Muscle of leg (tissue), 11 donors: ENCODE measurements around the gene NT5DC4. TPM values are rescaled to one million over a fixed set of nuclear protein-coding genes. Genes with fewer than 3 reads are reported as not detected.

Source experiments
- DNase-seq: peaks from one replicate; pipeline ENCODE4 v3.0.0; 2013
- H3K27ac ChIP-seq: one replicate; pipeline ENCODE4 v1.5.1; 2013; ENCODE audit warnings: mild to moderate bottlenecking, low read length, control low read depth
- H3K27me3 ChIP-seq: one replicate; pipeline ENCODE4 v1.6.1; 2013; ENCODE audit warnings: low read length; ENCODE audit not compliant: control insufficient read depth, insufficient read depth
- H3K36me3 ChIP-seq: one replicate; pipeline ENCODE4 v1.6.1; 2013; ENCODE audit warnings: low read length; ENCODE audit not compliant: control insufficient read depth, insufficient read depth
- H3K4me1 ChIP-seq: one replicate; pipeline ENCODE4 v1.6.1; 2013; ENCODE audit warnings: low read length; ENCODE audit not compliant: control insufficient read depth, insufficient read depth
- H3K4me3 ChIP-seq: one replicate; pipeline ENCODE4 v1.5.1; 2013; ENCODE audit warnings: low read length, control low read depth
- H3K9me3 ChIP-seq: replicated peaks from 2 replicates; pipeline ENCODE4 v1.6.1; 2013; ENCODE audit warnings: low read depth, low read length; ENCODE audit not compliant: control insufficient read depth
- WGBS: methylation state at CpG from one replicate; pipeline ENCODE4 v1.1.5; 2013; ENCODE audit warnings: missing lambda C conversion rate; ENCODE audit not compliant: insufficient coverage; 5-methylcytosine and 5-hydroxymethylcytosine counted together
- polyA plus RNA-seq, 8 donors: library from polyadenylated mRNA; unstranded; fragments of 120-200 nt; gene quantifications; one replicate each; pipeline versions ENCODE4 v1.2.1 to v1.2.3, GENCODE V29; 2013; ENCODE audit warnings: inconsistent platforms in 1 of 8, low replicate concordance in 1 of 8; ENCODE audit not compliant: insufficient read length in 8 of 8, insufficient read depth in 1 of 8
- total RNA-seq: library from RNA; stranded (reverse); fragments of 120-200 nt; gene quantifications from one replicate; pipeline ENCODE4 v1.2.4, GENCODE V29; 2013

Gene NT5DC4
- total and polyA plus RNA-seq, 9 donors = 0.08 to 0.11 TPM; not detected in 7

GRCh38 chr2:112782234-112782799, 61.5 kb downstream of the NT5DC4 start:
- Histone ChIP-seq H3K9me3 (no peaks in the 10 kb centered on the region), H3K4me3 (no peak overlapping the region), H3K4me1 (no peaks in the 10 kb centered on the region), H3K27me3 (no peaks in the 10 kb centered on the region), H3K36me3 (no peaks in the 10 kb centered on the region), H3K27ac (no peak overlapping the region)
- 80% methylated on average over 1 of the region's 3 CpGs for WGBS
- DNase-seq = no peak

GRCh38 chr2:112783187-112783714, 62.4 kb downstream of the NT5DC4 start:
- Histone ChIP-seq H3K36me3 (no peaks in the 10 kb centered on the region), H3K4me3 (no peak overlapping the region), H3K27ac (no peak overlapping the region), H3K9me3 (no peaks in the 10 kb centered on the region), H3K27me3 (no peaks in the 10 kb centered on the region), H3K4me1 (no peaks in the 10 kb centered on the region)
- 94% methylated on average over 2 of the region's 3 CpGs for WGBS
- no peak for DNase-seq

- 20% methylated on average over 3 of the region's 13 CpGs for WGBS
Measured at GRCh38 chr2:112784199-112785189, 63.7 kb downstream of the NT5DC4 start, which contains the start of gene IL1A. TSS of gene IL1A (minus strand) at chr2:112784493. CDS start at chr2:112783770, 723 bp downstream.

GRCh38 chr2:112787294-112787693, 66.5 kb downstream of the NT5DC4 start:
- 100% methylated on average over 1 of the region's 3 CpGs for WGBS
- Histone ChIP-seq H3K4me1 (no peaks in the 10 kb centered on the region), H3K27me3 (no peaks in the 10 kb centered on the region), H3K4me3 (no peak overlapping the region), H3K36me3 (no peaks in the 10 kb centered on the region), H3K9me3 (no peaks in the 10 kb centered on the region), H3K27ac (no peak overlapping the region)
- no peak for DNase-seq

More at GRCh38 chr2:112784199-112785189, 63.7 kb downstream of the NT5DC4 start, which contains the start of gene IL1A:
- Histone ChIP-seq H3K27me3 (no peaks in the 10 kb centered on the region), H3K4me3 (no peak within 1 kb of the TSS), H3K9me3 (no peaks in the 10 kb centered on the region), H3K36me3 (no peaks in the 10 kb centered on the region), H3K27ac (no peak within 1 kb of the TSS), H3K4me1 (no peaks in the 10 kb centered on the region)
- no peak for DNase-seq

GRCh38 chr2:112787729-112788393, 67.0 kb downstream of the NT5DC4 start:
- no peak for DNase-seq
- no peak overlapping the region for H3K27ac ChIP-seq
- no peaks in the 10 kb centered on the region for H3K9me3 ChIP-seq
- WGBS = no CpG with 5 or more reads among the region's 4 CpGs
- no peak overlapping the region for H3K4me3 ChIP-seq
- no peaks in the 10 kb centered on the region for H3K4me1 ChIP-seq
- H3K36me3 ChIP-seq = no peaks in the 10 kb centered on the region
- H3K27me3 ChIP-seq = no peaks in the 10 kb centered on the region

- 88% methylated on average over 2 of the region's 3 CpGs for WGBS
- H3K27ac ChIP-seq = no peak overlapping the region
- H3K27me3 ChIP-seq = no peaks in the 10 kb centered on the region
- H3K4me1 ChIP-seq = no peaks in the 10 kb centered on the region
- no peak overlapping the region for H3K4me3 ChIP-seq
- no peaks in the 10 kb centered on the region for H3K36me3 ChIP-seq
- no peak for DNase-seq
- no peaks in the 10 kb centered on the region for H3K9me3 ChIP-seq
Measured at GRCh38 chr2:112788653-112789052, 67.8 kb downstream of the NT5DC4 start.

Other genes starting within 250 kb of the NT5DC4 start
- gene TTL, start 238.9 kb upstream of the NT5DC4 start, total RNA-seq = 36.3 TPM
- gene TTL, start 238.9 kb upstream of the NT5DC4 start, polyA plus RNA-seq = 10 to 100 TPM; 28.8 to 43.5 (median 38.7) TPM
- gene POLR1B, start 178.6 kb upstream of the NT5DC4 start, total RNA-seq = 13.4 TPM
- gene POLR1B, start 178.6 kb upstream of the NT5DC4 start, polyA plus RNA-seq = 10 to 100 TPM; 10.8 to 18.7 (median 13.6) TPM
- gene CHCHD5, start 136.4 kb upstream of the NT5DC4 start, total RNA-seq = 20.1 TPM
- 10 to 100 TPM; 26.2 to 37.1 (median 31.0) TPM for gene CHCHD5, start 136.4 kb upstream of the NT5DC4 start, polyA plus RNA-seq
- gene SLC20A1, start 75.1 kb upstream of the NT5DC4 start, total RNA-seq = 17.6 TPM
- gene SLC20A1, start 75.1 kb upstream of the NT5DC4 start, polyA plus RNA-seq = 10 to 100 TPM; 18.1 to 27.6 (median 22.4) TPM
- 5.5 TPM for gene CKAP2L, start 43.6 kb downstream of the NT5DC4 start, total RNA-seq
- 10 to 100 TPM in 3 of 8 donors, 1 to 10 TPM in 5; 6.6 to 17.9 (median 9.8) TPM for gene CKAP2L, start 43.6 kb downstream of the NT5DC4 start, polyA plus RNA-seq
- not detected for gene IL1A, start 63.5 kb downstream of the NT5DC4 start, total RNA-seq
- gene IL1A, start 63.5 kb downstream of the NT5DC4 start, polyA plus RNA-seq = under 1 TPM in 2 of 8 donors, not detected in 6; 0.09 to 0.12 TPM
- gene IL1B, start 115.8 kb downstream of the NT5DC4 start, total RNA-seq = 0.18 TPM
- 1 to 10 TPM in 2 of 8 donors, under 1 TPM in 5, not detected in 1; 0.18 to 6.1 (median 0.69) TPM for gene IL1B, start 115.8 kb downstream of the NT5DC4 start, polyA plus RNA-seq
- gene IL37, start 190.1 kb downstream of the NT5DC4 start, total RNA-seq = not detected
- not detected for gene IL37, start 190.1 kb downstream of the NT5DC4 start, polyA plus RNA-seq